ENCODE measurements around the gene C1QTNF6. TPM values are rescaled to one million over a fixed set of nuclear protein-coding genes. Genes with fewer than 3 reads are reported as not detected.

Gene C1QTNF6
- total and polyA plus RNA-seq, 10 of the 15 experiments (the other 5 are each of a cell fraction or from before 2014, with no cell fraction given), result 0.16 to 4.1 (median 1.3) TPM

DNA sequence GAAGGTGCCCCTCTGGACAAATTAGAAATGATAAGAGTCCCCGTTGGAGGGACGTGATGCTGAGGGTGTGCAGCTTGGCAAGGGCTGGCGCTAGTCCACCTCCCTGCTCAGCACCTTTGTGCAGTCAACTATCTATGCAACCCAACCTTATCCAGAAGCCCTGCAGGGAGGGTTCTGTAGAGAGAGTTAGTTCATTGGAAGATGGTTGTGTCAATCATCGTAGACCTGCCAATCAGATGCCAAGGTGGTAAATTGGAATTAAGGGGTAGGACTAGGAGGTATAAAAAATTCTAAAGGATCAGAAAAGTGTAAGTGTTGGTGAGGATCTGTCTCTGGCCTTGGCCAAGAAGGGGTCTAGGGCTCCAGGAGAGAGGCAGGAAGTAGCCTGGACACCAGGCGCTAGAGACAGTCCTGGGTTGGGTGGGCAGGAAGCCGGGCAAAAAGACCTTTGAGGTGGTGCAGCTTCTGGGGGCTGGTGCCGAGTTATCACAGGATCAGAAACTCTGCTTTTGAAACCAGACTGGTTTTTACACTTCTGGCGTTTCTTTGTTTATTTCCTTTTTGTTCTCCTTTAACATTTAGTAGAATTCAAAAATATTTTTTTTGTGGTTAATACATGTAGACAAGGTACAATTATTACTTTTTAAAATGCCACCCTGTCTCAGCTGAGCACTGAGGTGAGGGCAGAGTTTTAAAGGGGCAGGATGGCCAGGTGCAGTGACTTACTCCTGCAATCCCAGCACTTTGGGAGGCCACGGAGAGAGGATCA is 1.6 kb downstream of the C1QTNF6 start (continued):
- TF ChIP-seq FOS (IDR thresholded peaks at IDR 0.05; ENCODE audit: borderline replicate concordance, extremely low read depth, insufficient read length) (peak; percentile 70), SMARCA5 (IDR thresholded peaks at IDR 0.05) (no peak), CHD2 (IDR thresholded peaks at IDR 0.05; ENCODE audit: borderline replicate concordance, low read depth, low read length) (peak; percentile 83), MXI1 (IDR thresholded peaks at IDR 0.05; ENCODE audit: low read depth, low read length) (no peak), NFYA (IDR thresholded peaks at IDR 0.05; ENCODE audit: borderline replicate concordance, low read depth, low read length) (peak; percentile 47; the same call in 1 of the 2 replicates), PAX5 (IDR thresholded peaks at IDR 0.05; ENCODE audit: borderline replicate concordance, low read depth, low read length) (no peak)
- TF ChIP-seq, protein P1, sequence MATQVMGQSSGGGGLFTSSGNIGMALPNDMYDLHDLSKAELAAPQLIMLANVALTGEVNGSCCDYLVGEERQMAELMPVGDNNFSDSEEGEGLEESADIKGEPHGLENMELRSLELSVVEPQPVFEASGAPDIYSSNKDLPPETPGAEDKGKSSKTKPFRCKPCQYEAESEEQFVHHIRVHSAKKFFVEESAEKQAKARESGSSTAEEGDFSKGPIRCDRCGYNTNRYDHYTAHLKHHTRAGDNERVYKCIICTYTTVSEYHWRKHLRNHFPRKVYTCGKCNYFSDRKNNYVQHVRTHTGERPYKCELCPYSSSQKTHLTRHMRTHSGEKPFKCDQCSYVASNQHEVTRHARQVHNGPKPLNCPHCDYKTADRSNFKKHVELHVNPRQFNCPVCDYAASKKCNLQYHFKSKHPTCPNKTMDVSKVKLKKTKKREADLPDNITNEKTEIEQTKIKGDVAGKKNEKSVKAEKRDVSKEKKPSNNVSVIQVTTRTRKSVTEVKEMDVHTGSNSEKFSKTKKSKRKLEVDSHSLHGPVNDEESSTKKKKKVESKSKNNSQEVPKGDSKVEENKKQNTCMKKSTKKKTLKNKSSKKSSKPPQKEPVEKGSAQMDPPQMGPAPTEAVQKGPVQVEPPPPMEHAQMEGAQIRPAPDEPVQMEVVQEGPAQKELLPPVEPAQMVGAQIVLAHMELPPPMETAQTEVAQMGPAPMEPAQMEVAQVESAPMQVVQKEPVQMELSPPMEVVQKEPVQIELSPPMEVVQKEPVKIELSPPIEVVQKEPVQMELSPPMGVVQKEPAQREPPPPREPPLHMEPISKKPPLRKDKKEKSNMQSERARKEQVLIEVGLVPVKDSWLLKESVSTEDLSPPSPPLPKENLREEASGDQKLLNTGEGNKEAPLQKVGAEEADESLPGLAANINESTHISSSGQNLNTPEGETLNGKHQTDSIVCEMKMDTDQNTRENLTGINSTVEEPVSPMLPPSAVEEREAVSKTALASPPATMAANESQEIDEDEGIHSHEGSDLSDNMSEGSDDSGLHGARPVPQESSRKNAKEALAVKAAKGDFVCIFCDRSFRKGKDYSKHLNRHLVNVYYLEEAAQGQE (IDR thresholded peaks at IDR 0.05; ENCODE audit: low read depth, low read length), result no peak

DNA sequence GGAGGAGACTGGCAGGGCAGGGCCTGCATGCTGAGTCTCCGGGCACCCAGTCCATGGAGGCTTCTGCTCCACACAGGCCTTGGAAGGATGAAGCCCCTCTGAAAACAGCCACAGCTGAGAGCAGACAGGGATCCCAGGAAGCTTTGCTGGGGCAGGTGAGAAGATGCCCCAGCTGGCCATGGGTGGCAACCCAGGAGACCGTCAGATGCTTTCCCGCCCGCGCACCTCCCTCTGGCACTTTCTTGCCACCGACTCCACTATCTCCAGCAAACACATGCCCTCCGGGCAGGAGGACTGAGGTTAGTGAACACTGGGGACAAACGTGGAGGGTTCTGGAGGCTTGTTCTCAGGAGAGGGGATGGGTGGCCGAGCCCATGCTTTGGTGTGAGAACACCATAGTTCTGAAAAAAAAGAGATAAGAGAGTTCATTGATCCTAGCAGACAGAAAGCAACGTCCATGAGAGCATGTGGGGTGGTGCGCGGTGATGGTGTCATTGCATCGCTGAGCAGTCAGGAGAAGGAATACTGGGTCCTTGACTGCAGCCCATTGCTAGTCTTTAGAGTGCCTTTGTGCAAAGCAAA is 2.3 kb downstream of the C1QTNF6 start:
- no peaks in the 10 kb centered on the region for H3K4me1 ChIP-seq (ENCODE audit: control insufficient read depth, insufficient read depth, low read length)
- no peak for FAIRE-seq
- in situ Hi-C loops (cut with MboI), result loop anchor here (5.0 kb wide), 1 partner anchor 103 kb away; no protein-coding TSS in a partner anchor

More for the DNA sequence above, 2.3 kb downstream of the C1QTNF6 start:
- ChIA-PET SMC1A (ENCODE audit: uncharacterized antibody, unreplicated experiment) (no interaction called here), RAD21 (ENCODE audit: unreplicated experiment) (no interaction called here), CTCF (interaction anchor here (0.7 kb wide), 1 partner anchor 64 kb away, joined by 3 read pairs; no protein-coding TSS in a partner anchor), POLR2A (interaction anchor here (0.6 kb wide), 1 partner anchor 8 kb away, joined by 3 read pairs; no protein-coding TSS in a partner anchor)
- Histone ChIP-seq H3K36me3 (ENCODE audit: control insufficient read depth in 2 of 2, insufficient read depth in 2 of 2, low read length in 1 of 2) (no peaks in the 10 kb centered on the region), H3K9me3 (replicated peaks; ENCODE audit: control insufficient read depth, insufficient read depth, low read length) (no peaks in the 10 kb centered on the region), H3K79me2 (ENCODE audit: control insufficient read depth, insufficient read depth, low read length) (no peaks in the 10 kb centered on the region), H3K27me3 (replicated peaks in 1 of 2; ENCODE audit: control insufficient read depth in 2 of 2, insufficient read depth in 2 of 2, low read length in 1 of 2) (no peaks in the 10 kb centered on the region), H3K9ac (ENCODE audit: control insufficient read depth, insufficient read depth, low read length) (no peak overlapping the region), H3K4me2 (ENCODE audit: control insufficient read depth, insufficient read depth) (no peak overlapping the region), H3K4me3 (no peak overlapping the region), H2AFZ (ENCODE audit: control insufficient read depth, low read depth, low read length) (no peak overlapping the region), H3K27ac (ENCODE audit: control insufficient read depth, insufficient read depth) (no peak overlapping the region), H4K20me1 (ENCODE audit: control insufficient read depth, insufficient read depth) (no peaks in the 10 kb centered on the region)
- intact Hi-C loops (cut with micrococcal nuclease; ENCODE audit: unreplicated experiment), result no loop called here
- no TSS peak for BruUV-seq (replicated peaks)
- no peak for TF ChIP-seq ZNF207 (IDR thresholded peaks at IDR 0.05; ENCODE audit: borderline replicate concordance)
- TF ChIP-seq HCFC1 (IDR thresholded peaks at IDR 0.05; ENCODE audit: low read length), result no peak
- no peak for TF ChIP-seq SUPT20H (IDR thresholded peaks at IDR 0.05; ENCODE audit: borderline replicate concordance, control insufficient read depth, low read depth, low read length)
- no peak for TF ChIP-seq CHD2 (IDR thresholded peaks at IDR 0.05; ENCODE audit: borderline replicate concordance, low read depth, low read length)
- TF ChIP-seq, protein P2, sequence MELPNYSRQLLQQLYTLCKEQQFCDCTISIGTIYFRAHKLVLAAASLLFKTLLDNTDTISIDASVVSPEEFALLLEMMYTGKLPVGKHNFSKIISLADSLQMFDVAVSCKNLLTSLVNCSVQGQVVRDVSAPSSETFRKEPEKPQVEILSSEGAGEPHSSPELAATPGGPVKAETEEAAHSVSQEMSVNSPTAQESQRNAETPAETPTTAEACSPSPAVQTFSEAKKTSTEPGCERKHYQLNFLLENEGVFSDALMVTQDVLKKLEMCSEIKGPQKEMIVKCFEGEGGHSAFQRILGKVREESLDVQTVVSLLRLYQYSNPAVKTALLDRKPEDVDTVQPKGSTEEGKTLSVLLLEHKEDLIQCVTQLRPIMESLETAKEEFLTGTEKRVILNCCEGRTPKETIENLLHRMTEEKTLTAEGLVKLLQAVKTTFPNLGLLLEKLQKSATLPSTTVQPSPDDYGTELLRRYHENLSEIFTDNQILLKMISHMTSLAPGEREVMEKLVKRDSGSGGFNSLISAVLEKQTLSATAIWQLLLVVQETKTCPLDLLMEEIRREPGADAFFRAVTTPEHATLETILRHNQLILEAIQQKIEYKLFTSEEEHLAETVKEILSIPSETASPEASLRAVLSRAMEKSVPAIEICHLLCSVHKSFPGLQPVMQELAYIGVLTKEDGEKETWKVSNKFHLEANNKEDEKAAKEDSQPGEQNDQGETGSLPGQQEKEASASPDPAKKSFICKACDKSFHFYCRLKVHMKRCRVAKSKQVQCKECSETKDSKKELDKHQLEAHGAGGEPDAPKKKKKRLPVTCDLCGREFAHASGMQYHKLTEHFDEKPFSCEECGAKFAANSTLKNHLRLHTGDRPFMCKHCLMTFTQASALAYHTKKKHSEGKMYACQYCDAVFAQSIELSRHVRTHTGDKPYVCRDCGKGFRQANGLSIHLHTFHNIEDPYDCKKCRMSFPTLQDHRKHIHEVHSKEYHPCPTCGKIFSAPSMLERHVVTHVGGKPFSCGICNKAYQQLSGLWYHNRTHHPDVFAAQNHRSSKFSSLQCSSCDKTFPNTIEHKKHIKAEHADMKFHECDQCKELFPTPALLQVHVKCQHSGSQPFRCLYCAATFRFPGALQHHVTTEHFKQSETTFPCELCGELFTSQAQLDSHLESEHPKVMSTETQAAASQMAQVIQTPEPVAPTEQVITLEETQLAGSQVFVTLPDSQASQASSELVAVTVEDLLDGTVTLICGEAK (IDR thresholded peaks at IDR 0.05; ENCODE audit: borderline replicate concordance), result no peak
- TF ChIP-seq GATAD2B (conservative IDR thresholded peaks at IDR 0.05; ENCODE audit: low read depth), result no peak
- no peak for TF ChIP-seq ZNF384 (IDR thresholded peaks at IDR 0.05; ENCODE audit: borderline replicate concordance, low read depth, low read length)
- DNase-seq (ENCODE audit: low read depth, low spot score) (no peak), ATAC-seq (no peak)
- WGBS (ENCODE audit: insufficient coverage, insufficient replicate concordance, low lambda C conversion rate, missing lambda C conversion rate), result 72% methylated on average over 13 of the region's 13 CpGs

Measured in GM12878 (cell line).